ENCODE measurements around the gene CDC42.

GRCh38 chr1:22105611-22106207 lies 53.2 kb downstream of the CDC42 start:
- no peak for TF ChIP-seq TCF7L2 (IDR thresholded peaks at IDR 0.05; ENCODE audit: borderline replicate concordance, extremely low read depth, insufficient read depth, insufficient read length)
- TF ChIP-seq FOSL1 (IDR thresholded peaks at IDR 0.05; ENCODE audit: low read depth) = no peak
- peak; percentile 42 to 83 (median 82); a peak in 5 of 6 replicates for TF ChIP-seq CTCF (IDR thresholded peaks at IDR 0.05 in 2 of 3, conservative IDR thresholded peaks at IDR 0.05 in 1 of 3; ENCODE audit: borderline replicate concordance in 1 of 3, insufficient read depth in 1 of 3, low read depth in 2 of 3, low read length in 2 of 3)
- no peak for TF ChIP-seq ATF3 (IDR thresholded peaks at IDR 0.05)
- no peak for TF ChIP-seq EZH2 (IDR thresholded peaks at IDR 0.05)
- TF ChIP-seq CEBPB (IDR thresholded peaks at IDR 0.05; ENCODE audit: low read depth) = no peak
- no peak for TF ChIP-seq YY1 (IDR thresholded peaks at IDR 0.05; ENCODE audit: extremely low read depth, insufficient replicate concordance, low read depth, low read length)
- TF ChIP-seq EGR1 (IDR thresholded peaks at IDR 0.05; ENCODE audit: low read depth) = no peak
- TF ChIP-seq ZNF274 (IDR thresholded peaks at IDR 0.05; ENCODE audit: low read depth, low read length) = no peak
- no peak for TF ChIP-seq POLR2AphosphoS5 (IDR thresholded peaks at IDR 0.05; ENCODE audit: low read depth, low read length)
- TF ChIP-seq MAX (IDR thresholded peaks at IDR 0.05) = no peak
